HEK293 (cell line): ENCODE data around the gene RSRP1.

Experiments
- FEZF1 ChIP-seq: fragments of 450-650 bp; formaldehyde crosslinking; IDR thresholded peaks from 2 replicates; pipeline ENCODE4 v1.5.1; 2016; ENCODE audit warnings: missing biosample characterization, missing genetic modification characterization
- HOXA7 ChIP-seq: sonication (generic); formaldehyde crosslinking; IDR thresholded peaks from 2 replicates; pipeline ENCODE4 v1.8.1; 2022; ENCODE audit warnings: missing genetic modification reagents, borderline replicate concordance
- ZBTB20 ChIP-seq: fragments of 450-650 bp; formaldehyde crosslinking; IDR thresholded peaks from 2 replicates; pipeline ENCODE4 v1.5.1; 2016; ENCODE audit warnings: missing biosample characterization, missing genetic modification characterization
- ZNF23 ChIP-seq: fragments of 450-650 bp; formaldehyde crosslinking; IDR thresholded peaks from 2 replicates; pipeline ENCODE4 v1.5.1; 2016; ENCODE audit warnings: missing biosample characterization, missing genetic modification characterization, borderline replicate concordance
- ZNF830 ChIP-seq: fragments of 450-650 bp; IDR thresholded peaks from 2 replicates; pipeline ENCODE4 v1.5.0; 2018; ENCODE audit warnings: missing biosample characterization, missing genetic modification characterization, low read depth, mild to moderate bottlenecking, moderate library complexity
- TF ChIP-seq, protein P1 (sequence below): fragments of 450-650 bp; formaldehyde crosslinking; IDR thresholded peaks from 2 replicates; pipeline ENCODE4 v1.5.1; 2017; ENCODE audit warnings: missing biosample characterization, mild to moderate bottlenecking, missing genetic modification characterization, moderate library complexity

- no peak for TF ChIP-seq FEZF1 (tag by site-specific recombination)
- no peak for TF ChIP-seq ZNF23 (tag by site-specific recombination)
- no peak for TF ChIP-seq ZNF830 (tag by site-specific recombination)
- no peak for TF ChIP-seq HOXA7 (CRISPR knock-in tag)
- TF ChIP-seq, protein P1, sequence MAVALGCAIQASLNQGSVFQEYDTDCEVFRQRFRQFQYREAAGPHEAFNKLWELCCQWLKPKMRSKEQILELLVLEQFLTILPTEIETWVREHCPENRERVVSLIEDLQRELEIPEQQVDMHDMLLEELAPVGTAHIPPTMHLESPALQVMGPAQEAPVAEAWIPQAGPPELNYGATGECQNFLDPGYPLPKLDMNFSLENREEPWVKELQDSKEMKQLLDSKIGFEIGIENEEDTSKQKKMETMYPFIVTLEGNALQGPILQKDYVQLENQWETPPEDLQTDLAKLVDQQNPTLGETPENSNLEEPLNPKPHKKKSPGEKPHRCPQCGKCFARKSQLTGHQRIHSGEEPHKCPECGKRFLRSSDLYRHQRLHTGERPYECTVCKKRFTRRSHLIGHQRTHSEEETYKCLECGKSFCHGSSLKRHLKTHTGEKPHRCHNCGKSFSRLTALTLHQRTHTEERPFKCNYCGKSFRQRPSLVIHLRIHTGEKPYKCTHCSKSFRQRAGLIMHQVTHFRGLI (tag by site-specific recombination): no peak
- TF ChIP-seq ZBTB20 (tag by site-specific recombination): no peak
Measured at GRCh38 chr1:25216123-25216522, 31.1 kb downstream of the RSRP1 start.
